COLO668 (cell line): ENCODE measurements around the gene NUP37.
"Not testable (repeated sequence)": the region's sequence is repeated elsewhere in the genome, so short reads cannot be mapped to it uniquely, and the experiment has no call there.

ENCODE experiments used
- DNase-seq: peaks from one replicate; lab custom pipeline; 2025; ENCODE audit not compliant: unreplicated experiment; lab: John Stamatoyannopoulos, UW

NUP37 gene

GRCh38 chr12:102093319-102093718 lies 26.6 kb downstream of the NUP37 start:
- DNase-seq = no peak

DNA sequence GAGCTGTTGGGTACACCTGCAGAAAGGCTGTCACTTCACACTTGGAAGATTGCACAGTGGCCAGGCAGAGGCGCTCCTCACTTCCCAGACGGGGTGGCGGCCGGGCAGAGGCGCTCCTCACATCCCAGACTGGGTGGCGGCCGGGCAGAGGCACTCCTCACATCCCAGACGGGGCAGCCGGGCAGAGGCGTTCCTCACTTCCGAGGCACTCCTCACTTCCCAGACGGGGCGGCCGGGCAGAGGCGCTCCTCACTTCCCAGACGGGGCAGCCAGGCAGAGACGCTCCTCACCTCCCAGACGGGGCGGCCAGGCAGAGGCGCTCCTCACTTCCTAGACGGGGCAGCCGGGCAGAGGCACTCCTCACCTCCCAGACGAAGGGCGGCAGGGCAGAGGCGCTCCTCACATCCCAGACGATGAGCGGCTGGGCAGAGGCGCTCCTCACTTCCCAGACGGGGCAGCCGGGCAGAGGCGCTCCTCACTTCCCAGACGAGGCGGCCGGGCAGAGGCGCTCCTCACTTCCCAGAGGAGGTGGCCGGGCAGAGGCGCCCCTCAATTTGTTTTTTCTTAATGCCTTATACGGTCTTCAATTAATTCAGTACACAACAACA lies 30.6 kb downstream of the NUP37 start:
- not testable (repeated sequence) for DNase-seq

GRCh38 chr12:102080842-102081241 lies 39.1 kb downstream of the NUP37 start:
- no peak for DNase-seq

GRCh38 chr12:102072092-102072491 lies 47.8 kb downstream of the NUP37 start:
- not testable (repeated sequence) for DNase-seq

DNA sequence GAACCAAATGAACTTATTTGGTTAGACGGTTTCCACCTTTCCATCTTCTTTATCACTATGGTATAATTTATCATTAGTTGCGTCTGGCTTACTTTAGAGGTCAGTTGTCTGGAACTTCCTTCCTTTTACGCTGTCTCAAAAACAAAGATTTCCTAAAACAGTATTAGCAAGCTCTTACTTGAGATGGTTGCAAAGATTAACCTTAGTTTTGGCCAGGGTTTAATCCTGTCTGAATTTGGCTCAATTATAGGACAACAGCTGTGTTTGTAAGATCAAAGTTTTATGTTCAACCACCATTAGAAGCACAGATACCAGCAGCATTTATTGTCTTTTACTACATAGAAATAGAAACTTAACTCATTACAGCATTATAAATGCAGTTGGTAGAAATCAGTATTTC lies 50.2 kb downstream of the NUP37 start:
- DNase-seq = no peak

- DNase-seq = no peak
These were observed 52.2 kb downstream of the NUP37 start for GRCh38 chr12:102067574-102068258.

DNA sequence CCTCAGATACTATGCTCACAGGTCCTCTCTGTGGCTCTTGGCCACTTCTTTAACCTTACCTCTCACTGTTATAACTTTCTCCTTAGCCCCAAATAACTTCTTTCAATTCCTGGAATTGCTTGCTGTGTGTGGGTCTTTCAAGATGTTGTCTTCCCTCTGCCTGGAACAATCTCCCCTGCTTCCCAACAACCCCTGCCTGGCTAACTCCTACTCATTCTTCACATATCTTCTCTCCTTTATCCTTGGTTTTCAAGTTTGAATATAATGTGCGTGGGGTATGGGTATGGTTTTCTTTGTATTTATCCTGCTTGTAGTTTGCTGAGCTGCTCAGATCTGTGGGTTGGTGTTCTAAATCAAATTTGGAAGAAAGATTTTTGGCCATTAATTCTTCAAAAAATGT lies 55.4 kb downstream of the NUP37 start:
- no peak for DNase-seq

- no peak for DNase-seq
These were observed 56.8 kb downstream of the NUP37 start for GRCh38 chr12:102063069-102063468.

DNA sequence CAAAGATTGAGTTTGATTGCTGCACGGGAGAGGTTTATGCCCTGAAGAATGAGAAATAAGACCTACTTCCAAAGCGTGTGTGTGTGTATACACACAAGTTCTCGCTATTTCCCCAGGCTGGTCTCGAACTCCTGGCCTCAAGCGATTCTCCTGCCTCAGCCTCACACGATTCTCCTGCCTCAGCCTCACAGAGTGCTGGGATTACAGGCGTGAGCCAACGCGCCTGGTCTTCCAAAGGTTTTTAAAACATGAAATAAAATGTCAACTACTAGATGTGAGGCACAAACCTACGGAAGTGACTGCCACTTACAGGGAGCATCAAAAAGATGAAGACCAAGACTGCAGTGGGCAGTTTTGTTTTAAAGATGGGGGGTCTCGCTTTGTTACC lies 57.5 kb downstream of the NUP37 start:
- DNase-seq = no peak

GRCh38 chr12:102061560-102062418 lies 58.1 kb downstream of the NUP37 start, which contains the start of gene WASHC3:
TSS of gene WASHC3 (minus strand) at chr12:102061991. CDS start at chr12:102061962, 29 bp downstream.
- peak; percentile 95 for DNase-seq

DNA sequence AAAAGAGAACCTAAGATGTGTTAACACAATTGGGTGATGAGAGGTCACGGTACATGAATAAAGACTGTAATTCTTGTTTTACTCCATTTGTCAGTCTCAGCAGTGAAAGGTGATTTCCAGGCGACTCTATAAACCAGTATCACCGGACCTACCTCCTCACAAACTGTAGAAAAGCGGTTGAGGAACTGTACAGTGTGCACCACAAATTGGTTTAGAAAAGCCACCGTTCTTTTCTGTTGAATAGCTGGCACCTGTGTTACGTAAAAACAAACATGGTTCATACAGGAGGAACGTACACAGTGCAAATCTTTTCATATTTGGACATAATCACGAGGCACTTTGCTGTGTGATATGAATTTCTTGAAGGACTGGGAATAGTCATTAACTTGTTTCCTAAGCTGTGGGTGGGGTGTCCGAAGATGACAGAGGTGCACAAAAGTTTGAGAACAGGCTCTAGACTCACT lies 58.8 kb downstream of the NUP37 start:
- no peak for DNase-seq

DNA sequence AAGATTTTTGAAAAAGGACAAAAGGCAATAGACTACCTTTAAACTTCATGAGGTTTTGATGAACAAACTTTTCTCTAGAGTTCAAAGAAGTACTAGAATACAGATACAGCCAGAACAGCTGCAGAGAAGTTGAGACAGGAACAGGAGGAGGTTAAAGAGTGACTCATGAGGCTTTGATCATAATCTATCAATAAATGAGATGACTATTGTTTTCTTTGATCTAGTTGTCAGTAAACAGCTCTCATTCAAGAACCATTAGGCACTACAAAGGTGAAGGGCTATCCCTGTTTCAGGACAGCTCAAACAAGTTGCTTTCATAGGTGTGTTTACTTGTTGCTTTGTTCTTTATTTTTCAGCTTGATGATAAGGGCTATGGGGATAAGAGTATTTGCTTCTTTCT lies 60.6 kb downstream of the NUP37 start:
- no peak for DNase-seq

DNA sequence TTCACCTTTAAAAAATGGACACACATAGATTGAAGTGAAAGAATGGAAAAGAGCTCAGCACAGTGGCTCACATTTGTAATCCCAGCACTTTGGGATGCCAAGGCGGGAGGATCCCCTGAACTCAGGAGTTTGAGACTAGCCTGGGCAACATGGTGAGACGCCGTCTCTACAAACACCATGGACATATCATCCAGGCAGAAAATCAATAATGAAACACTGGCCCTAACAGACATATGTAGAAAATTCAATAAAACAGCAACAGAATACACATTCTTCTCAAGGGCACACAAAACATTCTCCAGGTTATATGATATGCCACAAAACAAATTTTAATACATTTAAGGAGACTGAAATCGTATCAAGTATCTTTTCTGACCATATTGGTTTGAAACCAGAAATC lies 65.6 kb downstream of the NUP37 start:
- DNase-seq = no peak

- DNase-seq = no peak
These were observed 66.9 kb downstream of the NUP37 start for GRCh38 chr12:102053062-102053349.

- no peak for DNase-seq
These were observed 67.5 kb downstream of the NUP37 start for GRCh38 chr12:102052192-102053061.

- DNase-seq = no peak
These were observed 68.4 kb downstream of the NUP37 start for GRCh38 chr12:102051431-102051965.

DNA sequence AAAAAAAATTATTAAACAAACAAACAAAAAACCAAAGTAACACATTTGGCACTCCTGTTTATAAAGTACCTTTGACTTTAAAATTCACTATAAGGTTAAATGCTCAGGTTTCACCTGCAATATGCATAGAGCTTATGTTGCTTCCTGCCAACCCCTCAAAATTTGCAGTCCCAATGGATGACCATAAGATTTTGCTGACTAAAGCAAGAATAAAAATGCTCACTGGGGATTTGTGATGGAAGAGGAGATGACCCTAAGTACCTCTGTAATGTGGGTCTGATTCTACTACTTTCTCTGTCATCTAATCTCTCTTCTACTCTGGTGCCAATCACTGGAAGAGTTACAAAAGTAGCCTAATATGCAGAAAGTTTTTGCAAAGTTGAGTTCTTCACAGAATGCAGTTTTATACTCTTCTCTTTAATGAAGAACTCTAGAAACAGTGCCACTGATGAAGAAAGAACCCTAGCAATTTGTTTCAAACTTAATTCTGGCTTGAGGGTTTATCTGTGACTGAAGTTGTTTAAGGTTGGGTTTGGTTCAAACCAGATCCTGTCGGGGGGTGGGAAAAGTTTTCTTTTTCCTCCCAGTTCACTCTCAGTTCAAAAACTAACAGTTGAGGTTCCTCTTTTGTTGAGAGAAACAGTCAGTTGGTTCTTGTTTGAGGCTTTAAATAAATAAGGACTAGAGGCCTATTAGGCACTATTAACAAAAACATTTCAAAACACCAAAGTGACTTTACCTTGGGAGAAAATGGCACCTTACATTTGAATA lies 69.1 kb downstream of the NUP37 start:
- DNase-seq = no peak

DNA sequence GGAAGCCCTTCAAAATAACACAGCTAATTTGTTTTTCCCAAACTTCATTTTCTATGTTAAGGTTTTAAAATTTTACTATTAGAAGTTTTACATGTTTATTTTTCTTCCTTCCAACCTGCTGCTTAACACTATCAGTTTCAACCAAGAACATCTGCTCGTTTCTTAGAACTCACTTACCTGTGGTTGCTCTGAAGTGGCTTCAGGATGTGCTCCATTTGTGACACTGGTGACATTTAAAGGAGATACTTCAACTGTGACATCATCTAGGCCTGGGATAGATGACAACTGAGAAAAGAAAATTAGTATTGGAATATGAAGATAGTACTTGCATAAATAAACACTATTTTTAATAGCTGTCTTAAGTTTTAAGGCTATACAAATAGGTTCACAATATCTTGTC lies 76.0 kb downstream of the NUP37 start:
- no peak for DNase-seq

GRCh38 chr12:102033991-102034745 lies 85.7 kb downstream of the NUP37 start:
- DNase-seq = no peak
